ENCODE results near the gene IGSF6. TPM values are rescaled to one million over a fixed set of nuclear protein-coding genes. Genes with fewer than 3 reads are reported as not detected.

The IGSF6 gene
- total and polyA plus RNA-seq, 2 of the 13 experiments (the other 11 are each of a cell fraction or from before 2014, with no cell fraction given): not detected

GRCh38 chr16:21645261-21645721 lies 7.1 kb downstream of the IGSF6 start (continued):
- TF ChIP-seq PATZ1 (CRISPR knock-in tag; IDR thresholded peaks at IDR 0.05): no peak

- FAIRE-seq: no peak
- Histone ChIP-seq H3K27me3 (ENCODE audit: control insufficient read depth in 1 of 2, insufficient read depth in 2 of 2, low read length in 2 of 2) (no peaks in the 10 kb centered on the region), H3K9ac (ENCODE audit: insufficient read depth, low read depth, low read length) (no peak overlapping the region), H3K9me3 (ENCODE audit: low read length) (no peaks in the 10 kb centered on the region), H3K4me3 (replicated peaks in 1 of 3; ENCODE audit: insufficient read depth in 1 of 3, low read depth in 2 of 3, low read length in 3 of 3) (no peak overlapping the region), H3K36me3 (replicated peaks in 1 of 2; ENCODE audit: control insufficient read depth in 1 of 2, insufficient read depth in 2 of 2, low read length in 2 of 2) (peaks cover 4 to 9% of the 10 kb centered on the region in 2 experiments; a peak in 3 of 5 replicates), H2AFZ (ENCODE audit: low read length) (no peak overlapping the region), H3K4me2 (ENCODE audit: low read depth, low read length) (no peak overlapping the region), H3K79me2 (ENCODE audit: insufficient read depth, low read length) (no peaks in the 10 kb centered on the region), H3K27ac (ENCODE audit: extremely low read length, insufficient read depth, low read length) (no peak overlapping the region), H3K4me1 (ENCODE audit: insufficient read depth, low read length) (peaks cover 23% of the 10 kb centered on the region), H4K20me1 (ENCODE audit: insufficient read depth, low read length) (peaks cover 12% of the 10 kb centered on the region)
- WGBS (ENCODE audit: low lambda C conversion rate): 95% methylated on average over 4 of the region's 4 CpGs
- intact Hi-C loops (cut with micrococcal nuclease; ENCODE audit: unreplicated experiment): no loop called here
- ATAC-seq: no peak
- CTCF ChIA-PET (ENCODE audit: low intra/inter-chr PET ratio, low total read pairs): no interaction called here
- POLR2A ChIA-PET: no interaction called here
- BruUV-seq (replicated peaks): no TSS peak
- in situ Hi-C loops (cut with HindIII; ENCODE audit: extremely low pct_ligation_motif_present, low pct_unique_long_range_greater_than_20kb): no loop called here
- no peak for DNase-seq (ENCODE audit: low spot score)
- no peak for TF ChIP-seq DMTF1 (CRISPR knock-in tag; IDR thresholded peaks at IDR 0.05)
- TF ChIP-seq ZBTB7A (CRISPR knock-in tag; IDR thresholded peaks at IDR 0.05): no peak
- no peak for TF ChIP-seq ZBTB10 (CRISPR knock-in tag; IDR thresholded peaks at IDR 0.05; ENCODE audit: borderline replicate concordance)
Measured at GRCh38 chr16:21644674-21645073, 7.7 kb downstream of the IGSF6 start.
